A673 (cell line): ENCODE measurements around the gene PPP2R5E. TPM values are rescaled to one million over a fixed set of nuclear protein-coding genes. Genes with fewer than 3 reads are reported as not detected.
"Not testable (repeated sequence)": the region's sequence is repeated elsewhere in the genome, so short reads cannot be mapped to it uniquely, and the experiment has no call there.

Experiments
- Bru-seq: library from RNA; stranded (reverse); fragments of 400-500 nt; gene quantifications from one replicate; lab custom pipeline; 2021; lab: Mats Ljungman, UMichigan
- BruChase-seq, 2 experiments: library from RNA; stranded (reverse); fragments of 400-500 nt; gene quantifications; one replicate each; lab custom pipeline; 2021; lab: Mats Ljungman, UMichigan
- BruUV-seq: library from RNA; stranded (reverse); fragments of 400-500 nt; replicated peaks from 2 replicates; lab custom pipeline; 2021; lab: Mats Ljungman, UMichigan
- CTCF ChIA-PET: fragments of 300-600 bp; sonication (Branson Sonifier 250); formaldehyde crosslinking; loops from one replicate; lab custom pipeline; 2022; ENCODE audit warnings: antibody characterized with exemption; lab: Charles Lee
- POLR2A ChIA-PET: fragments of 300-600 bp; sonication (Branson Sonifier 250); formaldehyde crosslinking; loops from one replicate; lab custom pipeline; 2022; ENCODE audit warnings: antibody characterized with exemption; ENCODE audit not compliant: low non-redundant PET; lab: Charles Lee
- DNase-seq: peaks from one replicate; pipeline ENCODE4 v3.0.0-alpha.2; 2015; ENCODE audit warnings: low spot score
- H3K27ac ChIP-seq: fragments of 200-600 bp; sonication (generic); 2 replicates; pipeline ENCODE4 v1.5.1; 2016; ENCODE audit warnings: mixed run types, low read depth, mild to moderate bottlenecking, mixed read lengths, antibody characterized with exemption, low read length; ENCODE audit not compliant: poor library complexity, severe bottlenecking
- H3K27me3 ChIP-seq: fragments of 200-600 bp; sonication (generic); replicated peaks from 2 replicates; pipeline ENCODE4 v1.6.1; 2017; ENCODE audit warnings: mixed run types, low read depth, mild to moderate bottlenecking, mixed read lengths, antibody characterized with exemption, low read length; ENCODE audit not compliant: insufficient read depth, poor library complexity
- H3K36me3 ChIP-seq: fragments of 200-600 bp; sonication (generic); 2 replicates; pipeline ENCODE4 v1.6.1; 2016; ENCODE audit warnings: mixed run types, mild to moderate bottlenecking, mixed read lengths, antibody characterized with exemption, low read length; ENCODE audit not compliant: insufficient read depth, poor library complexity, severe bottlenecking
- H3K4me1 ChIP-seq: fragments of 200-600 bp; sonication (generic); 2 replicates; pipeline ENCODE4 v1.6.1; 2017; ENCODE audit warnings: mixed run types, mild to moderate bottlenecking, mixed read lengths, antibody characterized with exemption, low read length; ENCODE audit not compliant: insufficient read depth, poor library complexity, severe bottlenecking
- H3K4me3 ChIP-seq: fragments of 200-600 bp; sonication (generic); 2 replicates; pipeline ENCODE4 v1.5.1; 2016; ENCODE audit warnings: low read depth, mixed run types, mild to moderate bottlenecking, mixed read lengths, low read length; ENCODE audit not compliant: poor library complexity, severe bottlenecking
- H3K9me3 ChIP-seq: fragments of 200-600 bp; sonication (generic); 2 replicates; pipeline ENCODE4 v1.6.1; 2016; ENCODE audit warnings: mixed run types, low read depth, mild to moderate bottlenecking, mixed read lengths, antibody characterized with exemption, low read length; ENCODE audit not compliant: poor library complexity, severe bottlenecking
- CTCF ChIP-seq: fragments of 300-800, 200-600 bp; sonication (generic); conservative IDR thresholded peaks from 2 replicates; pipeline ENCODE4 v1.5.1; 2017; ENCODE audit warnings: low read depth, mild to moderate bottlenecking, antibody characterized with exemption, low read length, moderate library complexity, mixed read lengths
- EZH2 ChIP-seq: fragments of 200-600 bp; sonication (generic); IDR thresholded peaks from 2 replicates; pipeline ENCODE4 v1.6.1; 2017; ENCODE audit warnings: borderline replicate concordance, low read depth, mild to moderate bottlenecking, mixed read lengths, antibody characterized with exemption, low read length; ENCODE audit not compliant: poor library complexity, severe bottlenecking
- intact Hi-C: fragments of 100-400 bp; cut with micrococcal nuclease; formaldehyde crosslinking; loops from one replicate; pipeline ENCODE4 v1.10.0; 2022; ENCODE audit not compliant: unreplicated experiment
- long read RNA-seq: library from polyadenylated mRNA; stranded (forward); transcript quantifications from one replicate; pipeline ENCODE4 v2.0.0, GENCODE V29; 2022
- total RNA-seq: library from RNA; stranded (reverse); gene quantifications from 2 replicates; pipeline ENCODE4 v1.2.3, GENCODE V29; 2021

PPP2R5E gene
- total RNA-seq (64.3 and 66.0 TPM in 2 replicates), Bru-seq, nascent RNA (percentile 89 among the genes with signal in this experiment), BruChase-seq, experiment 1, labeled RNA remaining after a 2-hour chase (percentile 82 among the genes with signal in this experiment), BruChase-seq, experiment 2, labeled RNA remaining after a 6-hour chase (percentile 88 among the genes with signal in this experiment)
- long read RNA-seq, full-length matches to known transcripts, result 97 of 129 reads
- long read RNA-seq, partial matches to known transcripts, result 1 of 129 reads
- long read RNA-seq, other reads (novel, unspliced or antisense), result 31 of 129 reads

DNA sequence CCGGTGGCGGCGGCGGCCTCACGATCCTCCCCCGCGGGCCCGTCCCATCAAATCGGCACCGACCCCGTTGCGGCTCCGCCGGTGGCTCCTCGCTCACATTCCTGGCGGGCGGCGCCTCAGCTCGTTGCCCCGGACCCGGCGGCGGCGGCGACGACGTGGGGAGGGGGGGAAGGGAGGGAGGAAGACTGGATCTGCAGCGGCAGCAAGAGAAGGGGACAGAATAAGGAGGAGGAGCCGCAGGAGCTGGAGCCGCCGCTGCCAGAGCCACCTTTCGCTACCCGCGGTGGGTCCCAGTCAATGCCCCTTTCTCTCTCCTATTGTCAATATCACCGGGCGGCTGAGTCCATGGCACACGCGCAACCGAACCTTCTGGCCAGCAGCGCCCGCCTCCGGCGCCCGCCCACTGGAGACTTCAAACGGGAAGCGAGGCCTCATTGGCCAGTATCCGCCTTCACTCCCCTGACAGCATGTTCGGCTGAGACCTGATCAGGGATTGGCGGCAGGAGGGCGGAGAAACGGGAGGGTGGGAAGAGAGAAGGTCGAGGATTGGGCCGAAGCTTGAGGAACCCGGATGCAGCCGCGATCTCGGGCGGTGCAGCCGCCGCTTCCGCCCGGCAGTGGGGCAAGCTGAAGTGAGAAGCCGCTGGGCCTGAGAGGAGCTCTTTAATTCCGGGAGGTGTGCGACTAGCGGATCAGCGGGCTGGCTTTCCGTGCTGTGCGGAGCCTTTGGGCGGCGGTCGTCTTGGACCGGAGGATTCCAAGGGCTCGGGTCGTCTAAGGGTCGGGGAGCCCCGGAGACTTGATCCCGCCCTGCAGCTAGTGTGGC, at the start of gene PPP2R5E:
TSS of gene PPP2R5E (minus strand) at position 378 of the 826 bp plus-strand sequence. CDS start 3,692 bp downstream, outside the sequence.
- Histone ChIP-seq H3K36me3 (peaks cover 14% of the 10 kb centered on the region), H3K27me3 (no peaks in the 10 kb centered on the region), H3K27ac (peak within 1 kb of the TSS; percentile 86), H3K4me1 (peaks cover 6% of the 10 kb centered on the region), H3K4me3 (peak within 1 kb of the TSS; percentile 80), H3K9me3 (no peaks in the 10 kb centered on the region)
- intact Hi-C loops, result loop anchor here (5.0 kb wide), 2 partner anchors 156 to 754 kb away; no protein-coding TSS in a partner anchor
- DNase-seq, result peak; percentile 100
- no peak for TF ChIP-seq CTCF
- TF ChIP-seq EZH2, result no peak
- BruUV-seq, result no TSS peak
- CTCF ChIA-PET, result interaction anchor here (0.5 kb wide), 1 partner anchor 254 kb away, joined by 3 read pairs; no protein-coding TSS in a partner anchor
- POLR2A ChIA-PET, result no interaction called here

DNA sequence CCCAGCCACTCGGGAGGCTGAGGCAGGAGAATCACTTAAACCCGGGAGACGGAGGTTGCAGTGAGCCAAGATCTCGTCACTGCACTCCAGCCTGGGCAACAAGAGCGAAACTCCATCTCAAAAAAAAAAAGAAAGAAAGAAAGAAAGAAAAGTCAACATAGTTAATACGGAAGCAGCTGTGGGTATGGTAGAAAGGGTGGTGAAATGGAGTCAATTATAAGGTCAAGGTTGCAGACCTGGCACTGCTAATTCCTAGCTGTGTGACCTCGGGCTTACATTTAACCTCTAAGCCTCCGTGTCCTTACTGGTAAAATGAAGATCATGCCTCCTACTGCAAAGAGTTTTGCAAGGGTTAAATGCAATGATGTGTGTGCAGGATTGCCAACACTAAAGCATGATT, 39.9 kb upstream of the PPP2R5E start:
- POLR2A ChIA-PET, H3K27ac ChIP-seq, CTCF ChIA-PET, H3K4me3 ChIP-seq, H3K9me3 ChIP-seq, H3K36me3 ChIP-seq, DNase-seq, H3K4me1 ChIP-seq, H3K27me3 ChIP-seq, intact Hi-C loops, BruUV-seq: not testable (repeated sequence)

DNA sequence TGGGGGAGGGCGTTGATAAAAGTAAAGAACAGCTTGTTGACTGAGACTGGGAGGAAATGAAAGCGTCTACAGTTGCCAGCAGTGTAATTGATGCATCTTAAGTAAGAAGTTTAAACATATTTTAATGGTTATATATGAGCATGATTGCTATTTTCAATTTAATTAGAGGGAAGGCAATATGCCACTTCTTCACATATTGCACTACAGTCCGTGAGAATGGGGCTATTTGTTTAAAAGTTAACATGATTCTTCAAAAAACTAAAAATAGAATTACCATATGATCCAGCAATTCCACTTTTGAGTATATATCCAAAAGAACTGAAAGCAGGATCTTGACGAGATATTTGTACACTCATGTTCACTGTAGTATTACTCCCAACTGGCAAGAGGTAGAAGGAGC, 38.3 kb upstream of the PPP2R5E start:
- no TSS peak for BruUV-seq
- TF ChIP-seq EZH2, result no peak
- no peak for TF ChIP-seq CTCF
- ChIA-PET POLR2A (no interaction called here), CTCF (no interaction called here)
- Histone ChIP-seq H3K9me3 (no peaks in the 10 kb centered on the region), H3K27ac (no peak overlapping the region), H3K36me3 (no peaks in the 10 kb centered on the region), H3K4me1 (no peaks in the 10 kb centered on the region), H3K4me3 (no peak overlapping the region), H3K27me3 (no peaks in the 10 kb centered on the region)
- DNase-seq, result no peak
- intact Hi-C loops, result no loop called here
